Placental pericyte (primary cell): ENCODE results near the gene BEND5. TPM values are rescaled to one million over a fixed set of nuclear protein-coding genes. Genes with fewer than 3 reads are reported as not detected.

Experiments
- total RNA-seq: library from RNA; depleted of rRNA; stranded (reverse); fragments of >200 nt; gene quantifications from 2 replicates; pipeline ENCODE4 v1.2.3, GENCODE V29; 2012

Gene BEND5, protein sequence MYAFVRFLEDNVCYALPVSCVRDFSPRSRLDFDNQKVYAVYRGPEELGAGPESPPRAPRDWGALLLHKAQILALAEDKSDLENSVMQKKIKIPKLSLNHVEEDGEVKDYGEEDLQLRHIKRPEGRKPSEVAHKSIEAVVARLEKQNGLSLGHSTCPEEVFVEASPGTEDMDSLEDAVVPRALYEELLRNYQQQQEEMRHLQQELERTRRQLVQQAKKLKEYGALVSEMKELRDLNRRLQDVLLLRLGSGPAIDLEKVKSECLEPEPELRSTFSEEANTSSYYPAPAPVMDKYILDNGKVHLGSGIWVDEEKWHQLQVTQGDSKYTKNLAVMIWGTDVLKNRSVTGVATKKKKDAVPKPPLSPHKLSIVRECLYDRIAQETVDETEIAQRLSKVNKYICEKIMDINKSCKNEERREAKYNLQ
- total RNA-seq, result 0.14 TPM in 1 of 2 replicates, not detected in the other

DNA sequence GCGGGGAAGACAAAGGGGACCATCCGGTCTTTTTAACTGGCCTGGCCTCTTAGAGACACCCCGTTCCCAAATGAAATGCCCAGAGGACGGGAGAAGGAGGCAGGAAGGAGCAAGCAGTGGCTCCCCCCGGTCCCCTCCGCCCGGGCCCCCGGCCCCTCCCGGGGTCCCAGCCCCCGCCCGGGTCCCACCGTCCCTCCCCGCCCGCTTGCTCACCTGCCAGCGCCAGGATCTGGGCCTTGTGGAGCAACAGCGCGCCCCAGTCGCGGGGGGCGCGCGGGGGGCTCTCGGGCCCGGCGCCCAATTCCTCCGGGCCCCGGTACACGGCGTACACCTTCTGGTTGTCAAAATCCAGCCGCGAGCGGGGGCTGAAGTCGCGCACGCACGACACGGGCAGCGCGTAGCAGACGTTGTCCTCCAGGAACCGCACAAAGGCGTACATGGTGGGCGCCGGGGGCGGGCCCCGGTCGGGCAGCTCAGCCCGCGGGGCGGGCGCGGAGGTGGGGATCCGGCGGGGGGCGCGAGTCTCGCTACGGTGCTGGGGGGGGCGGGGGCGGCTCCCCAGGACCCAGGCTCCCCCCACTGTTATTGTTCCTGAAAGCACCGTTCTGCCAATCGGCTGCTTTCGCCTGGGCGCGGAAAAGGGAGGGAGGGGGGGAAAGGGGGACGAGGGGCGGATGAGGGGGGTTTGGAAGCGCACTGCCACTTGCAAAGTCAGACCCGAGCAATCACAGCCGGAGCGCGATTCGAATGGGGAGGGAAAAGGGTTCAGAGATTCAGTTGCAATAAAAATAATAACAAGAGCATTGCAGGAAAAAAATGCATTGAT lies at the start of gene BEND5:
Gene BEND5, minus strand, starts transcription at position 499 of the 826 bp plus-strand sequence. Its CDS starts 60 bp downstream, at position 439.

